Activated CD8-positive, alpha-beta T cell treated with anti-CD3 and anti-CD28 coated beads for 36 hours (primary cell): ENCODE results near the gene HSPA9. TPM values are rescaled to one million over a fixed set of nuclear protein-coding genes. Genes with fewer than 3 reads are reported as not detected.

ENCODE experiments used
- ATAC-seq: fragments of 200-7000 bp; cut with Tn5 transposase; one replicate; pipeline ENCODE4 v1.10.0; 2021; ENCODE audit warnings: mild to moderate bottlenecking, moderate library complexity
- CTCF ChIA-PET: fragments of 350-600 bp; sonication (Branson Sonifier 250); formaldehyde crosslinking; loops from one replicate; lab custom pipeline; 2021; ENCODE audit warnings: antibody characterized with exemption; lab: Charles Lee
- POLR2A ChIA-PET: fragments of 350-600 bp; sonication (Branson Sonifier 250); formaldehyde crosslinking; loops from one replicate; lab custom pipeline; 2021; ENCODE audit warnings: antibody characterized with exemption; lab: Charles Lee
- DNase-seq: peaks from one replicate; pipeline ENCODE4 v3.0.0-alpha.2; 2020
- H3K27ac Mint-ChIP-seq: one replicate; pipeline ENCODE4 v1.8.0; 2021; ENCODE audit warnings: mild to moderate bottlenecking, mixed read lengths
- H3K27me3 Mint-ChIP-seq: one replicate; pipeline ENCODE4 v1.8.0; 2021; ENCODE audit warnings: mixed read lengths
- H3K36me3 Mint-ChIP-seq: one replicate; pipeline ENCODE4 v1.8.0; 2021; ENCODE audit warnings: low read depth, mixed read lengths
- H3K4me1 Mint-ChIP-seq: one replicate; pipeline ENCODE4 v1.8.0; 2021; ENCODE audit warnings: low read depth, mixed read lengths
- H3K4me3 Mint-ChIP-seq: one replicate; pipeline ENCODE4 v1.8.0; 2021; ENCODE audit warnings: mild to moderate bottlenecking, moderate library complexity, mixed read lengths
- H3K9me3 Mint-ChIP-seq: one replicate; pipeline ENCODE4 v1.8.0; 2021; ENCODE audit warnings: mixed read lengths
- intact Hi-C: fragments of 100-400 bp; cut with micrococcal nuclease; formaldehyde crosslinking; loops from one replicate; pipeline ENCODE4 v1.10.0; 2022
- total RNA-seq, 2 experiments: library from RNA; stranded (reverse); gene quantifications; one replicate each; pipeline ENCODE4 v1.2.3, GENCODE V29; 2021
- TF ChIP-seq, protein P1 (sequence below): fragments of 200-600 bp; IDR thresholded peaks from one replicate; pipeline ENCODE4 v1.8.0; 2022; ENCODE audit warnings: antibody characterized with exemption, mild to moderate bottlenecking

The HSPA9 gene
- total RNA-seq, 2 experiments from 2014 or later: 426 to 442 TPM

DNA sequence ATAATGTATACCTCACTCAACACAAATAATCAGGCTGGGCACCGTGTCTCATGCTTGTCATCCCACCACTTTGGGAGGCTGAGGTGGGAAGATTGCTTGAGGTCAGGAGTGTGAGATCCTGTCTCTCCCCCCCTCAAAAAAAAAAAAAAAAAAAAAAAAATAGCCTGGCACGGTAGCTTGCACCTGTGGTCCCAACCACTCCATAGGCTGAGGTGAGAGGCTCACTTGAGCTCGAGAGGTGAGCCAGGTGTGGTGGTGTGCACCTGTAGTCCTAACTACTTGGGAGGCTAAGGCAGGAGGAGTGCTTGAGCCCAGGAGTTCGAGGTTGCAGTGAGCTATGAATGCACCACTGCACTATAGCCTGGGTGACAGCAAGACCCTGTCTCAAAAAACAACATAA is 22.5 kb downstream of the HSPA9 start:
- no peak overlapping the region for H3K27ac Mint-ChIP-seq
- ChIA-PET POLR2A (interaction anchor here (0.8 to 7.8 kb wide), 5 partner anchors 10 to 21 kb away, joined by 4 to 65 read pairs (median 17); partner anchors contain the start of genes ETF1 and HSPA9), CTCF (interaction anchor here (0.9 to 3.9 kb wide), 2 partner anchors 14 to 22 kb away, joined by 3 to 20 read pairs; no protein-coding TSS in a partner anchor)

DNA sequence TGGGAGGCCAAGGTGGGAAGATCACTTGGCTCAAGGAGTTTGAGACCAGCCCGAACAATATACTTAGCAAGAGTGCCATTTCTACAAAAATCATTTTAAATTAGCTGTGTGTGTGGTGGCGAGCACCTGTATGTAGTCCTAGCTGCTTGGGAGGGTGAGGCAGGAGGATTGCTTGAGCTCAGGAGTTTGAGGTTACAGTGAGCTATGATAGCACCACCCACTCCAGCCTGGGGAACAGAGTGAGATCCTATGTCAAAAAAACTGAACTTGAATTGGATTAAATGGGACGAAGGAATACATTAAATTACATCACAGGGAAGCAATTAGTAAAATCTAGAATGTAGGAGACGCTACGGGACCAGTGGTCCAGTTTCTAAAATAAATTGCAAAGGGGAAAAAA is 25.8 kb downstream of the HSPA9 start:
- CTCF ChIA-PET: interaction anchor here (1.4 to 2.7 kb wide), 5 partner anchors 10 to 197 kb away, joined by 3 to 14 read pairs (median 7); partner anchors contain the start of gene KDM3B
- peaks cover 29% of the 10 kb centered on the region for H3K36me3 Mint-ChIP-seq
- H3K4me1 Mint-ChIP-seq: peaks cover 36% of the 10 kb centered on the region
- no peak for DNase-seq
- TF ChIP-seq, protein P1, sequence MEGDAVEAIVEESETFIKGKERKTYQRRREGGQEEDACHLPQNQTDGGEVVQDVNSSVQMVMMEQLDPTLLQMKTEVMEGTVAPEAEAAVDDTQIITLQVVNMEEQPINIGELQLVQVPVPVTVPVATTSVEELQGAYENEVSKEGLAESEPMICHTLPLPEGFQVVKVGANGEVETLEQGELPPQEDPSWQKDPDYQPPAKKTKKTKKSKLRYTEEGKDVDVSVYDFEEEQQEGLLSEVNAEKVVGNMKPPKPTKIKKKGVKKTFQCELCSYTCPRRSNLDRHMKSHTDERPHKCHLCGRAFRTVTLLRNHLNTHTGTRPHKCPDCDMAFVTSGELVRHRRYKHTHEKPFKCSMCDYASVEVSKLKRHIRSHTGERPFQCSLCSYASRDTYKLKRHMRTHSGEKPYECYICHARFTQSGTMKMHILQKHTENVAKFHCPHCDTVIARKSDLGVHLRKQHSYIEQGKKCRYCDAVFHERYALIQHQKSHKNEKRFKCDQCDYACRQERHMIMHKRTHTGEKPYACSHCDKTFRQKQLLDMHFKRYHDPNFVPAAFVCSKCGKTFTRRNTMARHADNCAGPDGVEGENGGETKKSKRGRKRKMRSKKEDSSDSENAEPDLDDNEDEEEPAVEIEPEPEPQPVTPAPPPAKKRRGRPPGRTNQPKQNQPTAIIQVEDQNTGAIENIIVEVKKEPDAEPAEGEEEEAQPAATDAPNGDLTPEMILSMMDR: no peak
- no peaks in the 10 kb centered on the region for H3K9me3 Mint-ChIP-seq
- no peaks in the 10 kb centered on the region for H3K27me3 Mint-ChIP-seq
- POLR2A ChIA-PET: interaction anchor here (1.2 to 4.3 kb wide), 3 partner anchors 10 to 19 kb away, joined by 3 to 18 read pairs (median 5); no protein-coding TSS in a partner anchor
- H3K27ac Mint-ChIP-seq: no peak overlapping the region
- no peak for ATAC-seq
- intact Hi-C loops: no loop called here
- H3K4me3 Mint-ChIP-seq: no peak overlapping the region

More for the DNA sequence above, 22.5 kb downstream of the HSPA9 start:
- ATAC-seq: no peak
- TF ChIP-seq, protein P1: no peak
- H3K4me1 Mint-ChIP-seq: peaks cover 12% of the 10 kb centered on the region
- no peak for DNase-seq
- H3K36me3 Mint-ChIP-seq: peaks cover 46% of the 10 kb centered on the region
- H3K9me3 Mint-ChIP-seq: no peaks in the 10 kb centered on the region
- H3K27me3 Mint-ChIP-seq: no peaks in the 10 kb centered on the region
- intact Hi-C loops: no loop called here
- no peak overlapping the region for H3K4me3 Mint-ChIP-seq

DNA sequence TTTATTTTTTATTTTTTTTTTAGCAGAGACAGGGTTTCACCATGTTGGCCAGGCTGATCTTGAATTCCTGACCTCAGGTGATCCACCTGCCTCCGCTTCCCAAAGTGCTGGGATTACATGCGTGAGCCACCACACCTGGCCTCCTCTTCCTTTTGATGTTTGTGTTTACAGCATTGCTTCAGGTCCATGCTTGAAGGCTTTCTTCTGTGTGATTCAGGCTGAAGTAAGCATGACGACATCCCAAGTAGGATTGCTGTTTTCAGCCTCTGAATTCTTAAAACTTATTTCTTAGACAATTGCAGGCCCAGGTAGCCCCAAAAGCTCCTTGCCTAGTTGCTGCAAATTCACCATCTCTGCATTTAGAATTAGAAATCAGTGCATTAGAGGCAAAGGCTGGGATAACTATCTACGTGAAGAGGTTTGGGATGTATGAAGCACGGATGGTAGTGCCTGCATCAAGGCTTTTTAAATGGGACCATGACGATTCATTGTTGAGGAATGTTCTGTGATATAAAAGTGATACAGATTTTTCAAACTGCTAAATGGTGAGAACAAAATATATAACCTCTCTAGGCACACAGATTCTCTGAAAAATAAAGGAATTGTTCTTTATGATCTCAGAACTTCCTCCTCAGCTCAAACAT is 29.2 kb downstream of the HSPA9 start:
- Mint-ChIP-seq H3K9me3 (no peaks in the 10 kb centered on the region), H3K27me3 (no peaks in the 10 kb centered on the region), H3K27ac (peak overlapping the region; percentile 42), H3K4me3 (peak overlapping the region; percentile 37), H3K36me3 (peaks cover 35% of the 10 kb centered on the region), H3K4me1 (peaks cover 48% of the 10 kb centered on the region)
- CTCF ChIA-PET: interaction anchor here (0.6 to 3.1 kb wide), 5 partner anchors 10 to 236 kb away, joined by 3 to 13 read pairs (median 3); no protein-coding TSS in a partner anchor
- TF ChIP-seq, protein P1: no peak
- DNase-seq (no peak), ATAC-seq (no peak)
- intact Hi-C loops: no loop called here
- POLR2A ChIA-PET: interaction anchor here (0.6 to 4.3 kb wide), 7 partner anchors 9 to 1016 kb away, joined by 3 to 18 read pairs (median 4); no protein-coding TSS in a partner anchor

DNA sequence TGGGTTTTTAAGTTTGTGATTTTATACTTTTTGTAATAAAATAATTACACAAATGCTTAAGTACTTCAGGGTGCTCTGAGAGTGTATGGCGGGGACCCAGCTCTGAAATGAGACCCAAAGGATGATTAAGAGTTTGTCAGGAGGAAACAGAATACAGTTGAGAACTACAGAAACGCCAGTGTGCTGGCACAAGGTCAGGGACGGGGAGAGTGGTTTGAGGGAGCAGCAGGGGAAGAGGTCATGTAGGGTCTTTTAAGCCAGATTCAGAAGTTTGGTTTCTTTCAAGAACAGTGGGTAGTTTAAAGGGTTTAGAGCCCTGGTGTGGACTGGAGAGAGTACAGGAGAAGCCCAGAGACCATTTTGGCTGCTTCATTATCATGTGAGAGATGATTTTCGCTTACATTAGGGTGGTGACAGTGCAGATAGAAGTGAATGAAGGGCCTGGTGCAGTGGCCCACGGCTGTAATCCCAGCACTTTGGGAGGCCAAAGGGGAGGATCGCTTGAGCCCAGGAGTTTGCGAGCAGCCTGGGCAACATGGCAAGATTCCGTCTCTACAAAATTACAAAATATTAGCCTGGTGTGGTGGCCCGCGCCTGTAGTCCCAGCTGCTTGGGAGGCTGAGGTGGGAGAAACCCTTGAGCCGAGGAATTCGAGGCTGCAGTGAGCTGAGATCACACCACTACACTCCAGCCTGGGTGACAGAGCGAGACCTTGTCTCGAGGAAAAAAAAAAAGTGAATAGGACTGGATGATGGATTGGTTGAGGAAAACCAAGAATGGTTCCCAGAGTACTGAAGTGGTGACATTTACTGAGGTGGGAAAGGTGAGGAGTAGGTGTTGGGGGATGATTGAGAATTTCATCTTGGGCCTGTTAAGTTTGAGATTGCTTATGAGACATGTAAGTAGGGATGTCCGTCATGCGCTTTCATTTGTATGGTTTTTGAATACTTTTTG is 30.7 kb downstream of the HSPA9 start:
- TF ChIP-seq, protein P1: no peak
- ChIA-PET CTCF (interaction anchor here (1.0 to 2.9 kb wide), 7 partner anchors 11 to 206 kb away, joined by 3 to 11 read pairs (median 5); partner anchors contain the start of genes EGR1, FAM53C and HSPA9), POLR2A (interaction anchor here (0.5 to 4.3 kb wide), 12 partner anchors 10 to 728 kb away, joined by 3 to 65 read pairs (median 8); partner anchors contain the start of genes EGR1 and HSPA9)
- Mint-ChIP-seq H3K27ac (peak overlapping the region; percentile 100), H3K4me1 (peaks cover 63% of the 10 kb centered on the region), H3K4me3 (peak overlapping the region; percentile 99), H3K27me3 (no peaks in the 10 kb centered on the region), H3K9me3 (no peaks in the 10 kb centered on the region), H3K36me3 (peaks cover 47% of the 10 kb centered on the region)
- DNase-seq (peak; percentile 37), ATAC-seq (no peak)
- intact Hi-C loops: no loop called here
